NCI-H2171 (cell line): ENCODE results near the gene NTF3.
"Not testable (repeated sequence)": the region's sequence is repeated elsewhere in the genome, so short reads cannot be mapped to it uniquely, and the experiment has no call there.

Experiments
- DNase-seq: peaks from one replicate; lab custom pipeline; 2025; lab: John Stamatoyannopoulos, UW

NTF3 gene

GRCh38 chr12:5534426-5535199 lies 102.7 kb downstream of the NTF3 start:
- no peak for DNase-seq

- no peak for DNase-seq
Observed at GRCh38 chr12:5535541-5535940, 103.6 kb downstream of the NTF3 start.

- DNase-seq, result not testable (repeated sequence)
Observed at GRCh38 chr12:5537026-5537615, 105.2 kb downstream of the NTF3 start.

GRCh38 chr12:5537771-5538170 lies 105.9 kb downstream of the NTF3 start:
- DNase-seq, result no peak
